Chondrocyte (in vitro differentiated cells): ENCODE results near the gene PPAT. TPM values are rescaled to one million over a fixed set of nuclear protein-coding genes. Genes with fewer than 3 reads are reported as not detected.

ENCODE experiments used
- DNase-seq: peaks from one replicate; pipeline ENCODE4 v3.0.0; 2021; ENCODE audit warnings: mixed read lengths, low spot score
- H3K27ac Mint-ChIP-seq: one replicate; pipeline ENCODE4 v1.8.0; 2021; ENCODE audit warnings: mild to moderate bottlenecking, moderate library complexity, mixed read lengths; ENCODE audit not compliant: unreplicated experiment
- H3K27me3 Mint-ChIP-seq: 2 replicates; pipeline ENCODE4 v1.8.0; 2021; ENCODE audit warnings: low read depth, mixed read lengths
- H3K36me3 Mint-ChIP-seq: 2 replicates; pipeline ENCODE4 v1.8.0; 2021; ENCODE audit warnings: low read depth, mixed read lengths
- H3K4me1 Mint-ChIP-seq: 2 replicates; pipeline ENCODE4 v1.8.0; 2021; ENCODE audit warnings: low read depth, mild to moderate bottlenecking, mixed read lengths
- H3K4me3 Mint-ChIP-seq: one replicate; pipeline ENCODE4 v1.8.0; 2021; ENCODE audit warnings: mild to moderate bottlenecking, moderate library complexity, mixed read lengths; ENCODE audit not compliant: unreplicated experiment
- H3K9me3 Mint-ChIP-seq: 2 replicates; pipeline ENCODE4 v1.8.0; 2021; ENCODE audit warnings: low read depth, mixed read lengths
- total RNA-seq: library from RNA; stranded (reverse); gene quantifications from 3 replicates; pipeline ENCODE4 v1.2.1, GENCODE V29; 2021
- TF ChIP-seq, protein P1 (sequence below): fragments of 200-600 bp; sonication (generic); IDR thresholded peaks from 2 replicates; pipeline ENCODE4 v1.5.0; 2021; ENCODE audit warnings: antibody characterized with exemption, mild to moderate bottlenecking, moderate library complexity

PPAT gene
- total RNA-seq, 1 donor from 2014 or later, result 12.2 TPM

- DNase-seq, result no peak
- Mint-ChIP-seq H3K4me3 (no peak overlapping the region), H3K27me3 (no peaks in the 10 kb centered on the region), H3K27ac (no peak overlapping the region), H3K4me1 (peaks cover 3% of the 10 kb centered on the region), H3K9me3 (no peaks in the 10 kb centered on the region), H3K36me3 (no peaks in the 10 kb centered on the region)
- TF ChIP-seq, protein P1, sequence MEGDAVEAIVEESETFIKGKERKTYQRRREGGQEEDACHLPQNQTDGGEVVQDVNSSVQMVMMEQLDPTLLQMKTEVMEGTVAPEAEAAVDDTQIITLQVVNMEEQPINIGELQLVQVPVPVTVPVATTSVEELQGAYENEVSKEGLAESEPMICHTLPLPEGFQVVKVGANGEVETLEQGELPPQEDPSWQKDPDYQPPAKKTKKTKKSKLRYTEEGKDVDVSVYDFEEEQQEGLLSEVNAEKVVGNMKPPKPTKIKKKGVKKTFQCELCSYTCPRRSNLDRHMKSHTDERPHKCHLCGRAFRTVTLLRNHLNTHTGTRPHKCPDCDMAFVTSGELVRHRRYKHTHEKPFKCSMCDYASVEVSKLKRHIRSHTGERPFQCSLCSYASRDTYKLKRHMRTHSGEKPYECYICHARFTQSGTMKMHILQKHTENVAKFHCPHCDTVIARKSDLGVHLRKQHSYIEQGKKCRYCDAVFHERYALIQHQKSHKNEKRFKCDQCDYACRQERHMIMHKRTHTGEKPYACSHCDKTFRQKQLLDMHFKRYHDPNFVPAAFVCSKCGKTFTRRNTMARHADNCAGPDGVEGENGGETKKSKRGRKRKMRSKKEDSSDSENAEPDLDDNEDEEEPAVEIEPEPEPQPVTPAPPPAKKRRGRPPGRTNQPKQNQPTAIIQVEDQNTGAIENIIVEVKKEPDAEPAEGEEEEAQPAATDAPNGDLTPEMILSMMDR, result no peak
Measured at GRCh38 chr4:56416349-56416748, 19.1 kb downstream of the PPAT start.

DNA sequence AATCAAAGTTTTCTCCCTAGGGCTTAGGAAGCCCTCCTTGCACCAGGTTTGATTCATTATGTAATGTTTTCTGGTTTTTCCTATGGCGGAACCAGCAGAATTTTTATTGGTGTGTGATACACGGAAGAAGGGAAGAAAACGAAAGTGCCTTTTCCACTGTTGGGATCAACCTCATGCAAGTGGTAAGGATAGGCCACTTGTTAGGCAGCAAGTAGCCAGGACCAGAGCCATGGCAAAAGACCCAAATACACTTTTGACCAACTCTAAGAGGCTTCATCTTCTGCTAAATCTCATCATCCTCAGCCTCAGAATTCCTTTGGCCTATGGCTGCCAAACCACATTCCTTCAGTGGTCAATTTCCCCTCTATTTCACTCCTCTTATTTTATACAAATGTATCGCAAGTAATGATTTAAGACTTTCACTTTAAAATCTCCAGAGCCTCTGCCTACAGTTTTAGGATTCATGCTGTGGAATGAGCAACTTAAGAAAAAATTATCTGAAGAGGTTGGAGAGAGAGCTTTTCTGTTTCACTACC lies 21.2 kb downstream of the PPAT start:
- no peak for DNase-seq

GRCh38 chr4:56410247-56411062 lies 25.0 kb downstream of the PPAT start:
- Mint-ChIP-seq H3K4me3 (peak overlapping the region; percentile 63), H3K27ac (peak overlapping the region; percentile 94), H3K27me3 (no peaks in the 10 kb centered on the region), H3K4me1 (peaks cover 19% of the 10 kb centered on the region), H3K36me3 (peaks cover 2% of the 10 kb centered on the region), H3K9me3 (no peaks in the 10 kb centered on the region)
- DNase-seq, result no peak
- TF ChIP-seq, protein P1, result no peak

More for the DNA sequence above, 21.2 kb downstream of the PPAT start:
- Mint-ChIP-seq H3K36me3 (no peaks in the 10 kb centered on the region), H3K9me3 (no peaks in the 10 kb centered on the region), H3K27me3 (no peaks in the 10 kb centered on the region), H3K4me1 (peaks cover 19% of the 10 kb centered on the region), H3K27ac (no peak overlapping the region), H3K4me3 (no peak overlapping the region)
- TF ChIP-seq, protein P1, result no peak

DNA sequence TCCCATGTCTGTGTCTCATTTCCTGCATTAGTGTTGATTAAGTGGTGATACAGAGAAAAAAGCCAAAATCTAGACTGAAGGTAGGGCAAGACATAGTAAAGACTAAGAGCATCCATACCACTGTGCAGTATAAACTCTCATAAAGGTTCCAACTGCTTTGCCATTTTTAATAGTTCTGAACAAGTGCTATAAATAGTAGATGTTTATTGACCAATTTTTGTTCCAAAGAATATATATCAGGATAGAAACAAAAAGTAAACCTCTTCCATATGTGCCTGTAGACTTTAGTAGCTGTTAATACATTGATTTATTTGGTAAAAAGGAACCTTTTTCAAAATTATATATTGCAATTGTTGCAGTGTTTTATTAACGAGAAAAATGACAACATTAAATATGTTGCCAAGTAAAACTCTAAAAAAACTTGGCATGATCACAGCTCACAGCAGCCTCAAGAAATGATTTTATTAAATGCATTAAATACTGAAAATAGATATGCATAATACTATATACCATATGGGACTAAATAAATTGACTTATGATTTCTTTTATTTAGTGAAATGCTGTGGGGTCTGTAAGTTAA lies 25.8 kb downstream of the PPAT start:
- TF ChIP-seq, protein P1, result no peak
- Mint-ChIP-seq H3K4me1 (peaks cover 19% of the 10 kb centered on the region), H3K4me3 (no peak overlapping the region), H3K27ac (peak overlapping the region; percentile 94), H3K9me3 (no peaks in the 10 kb centered on the region), H3K27me3 (no peaks in the 10 kb centered on the region), H3K36me3 (peaks cover 2% of the 10 kb centered on the region)
- DNase-seq, result no peak

DNA sequence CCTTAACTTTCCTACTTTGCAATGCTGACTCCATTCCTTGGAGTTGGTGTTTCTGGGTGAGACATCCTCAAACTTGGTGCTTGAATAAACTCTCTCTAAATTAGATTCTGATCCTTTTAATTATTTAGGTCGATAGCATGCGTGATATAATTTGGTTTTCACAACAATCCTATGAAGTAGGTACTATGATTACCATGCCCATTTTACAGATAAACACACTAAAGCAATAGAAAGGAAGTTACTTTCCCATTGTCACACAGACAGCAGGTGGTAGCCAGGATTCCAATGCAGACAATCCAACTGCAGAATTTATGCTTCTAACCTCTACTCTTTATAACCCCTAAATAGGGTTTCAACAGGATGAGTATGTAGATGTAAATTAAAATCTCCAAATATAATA lies 26.4 kb downstream of the PPAT start:
- peak overlapping the region; percentile 94 for H3K27ac Mint-ChIP-seq
- DNase-seq, result no peak
- H3K4me1 Mint-ChIP-seq, result peaks cover 19% of the 10 kb centered on the region
- no peaks in the 10 kb centered on the region for H3K27me3 Mint-ChIP-seq
- H3K4me3 Mint-ChIP-seq, result no peak overlapping the region
- no peaks in the 10 kb centered on the region for H3K9me3 Mint-ChIP-seq
- TF ChIP-seq, protein P1, result no peak
- peaks cover 2% of the 10 kb centered on the region for H3K36me3 Mint-ChIP-seq
